Neural crest cell (in vitro differentiated cells): Measurements from ENCODE around the gene CD58. TPM values are rescaled to one million over a fixed set of nuclear protein-coding genes. Genes with fewer than 3 reads are reported as not detected.

Experiments
- DNase-seq: peaks from one replicate; pipeline ENCODE4 v3.0.0; 2021; ENCODE audit warnings: low read depth, mixed read lengths, low spot score
- H3K27ac Mint-ChIP-seq: one replicate; pipeline ENCODE4 v1.8.0; 2021; ENCODE audit warnings: mild to moderate bottlenecking, mixed read lengths; ENCODE audit not compliant: unreplicated experiment
- H3K27me3 Mint-ChIP-seq: 2 replicates; pipeline ENCODE4 v1.8.0; 2021; ENCODE audit warnings: low read depth, mild to moderate bottlenecking, mixed read lengths
- H3K36me3 Mint-ChIP-seq: 2 replicates; pipeline ENCODE4 v1.8.0; 2021; ENCODE audit warnings: low read depth, mild to moderate bottlenecking, mixed read lengths
- H3K4me1 Mint-ChIP-seq: 2 replicates; pipeline ENCODE4 v1.8.0; 2021; ENCODE audit warnings: mixed read lengths
- H3K4me3 Mint-ChIP-seq: one replicate; pipeline ENCODE4 v1.8.0; 2021; ENCODE audit warnings: mild to moderate bottlenecking, mixed read lengths
- H3K9me3 Mint-ChIP-seq: 2 replicates; pipeline ENCODE4 v1.8.0; 2021; ENCODE audit warnings: mixed read lengths
- total RNA-seq: library from RNA; stranded (reverse); gene quantifications from 2 replicates; pipeline ENCODE4 v1.2.1, GENCODE V29; 2021
- TF ChIP-seq, protein P1 (sequence below): fragments of 200-600 bp; sonication (generic); conservative IDR thresholded peaks from 2 replicates; pipeline ENCODE4 v1.5.0; 2021; ENCODE audit warnings: antibody characterized with exemption, mild to moderate bottlenecking

Gene CD58
- total RNA-seq, 1 donor from 2014 or later = 7.1 TPM

DNA sequence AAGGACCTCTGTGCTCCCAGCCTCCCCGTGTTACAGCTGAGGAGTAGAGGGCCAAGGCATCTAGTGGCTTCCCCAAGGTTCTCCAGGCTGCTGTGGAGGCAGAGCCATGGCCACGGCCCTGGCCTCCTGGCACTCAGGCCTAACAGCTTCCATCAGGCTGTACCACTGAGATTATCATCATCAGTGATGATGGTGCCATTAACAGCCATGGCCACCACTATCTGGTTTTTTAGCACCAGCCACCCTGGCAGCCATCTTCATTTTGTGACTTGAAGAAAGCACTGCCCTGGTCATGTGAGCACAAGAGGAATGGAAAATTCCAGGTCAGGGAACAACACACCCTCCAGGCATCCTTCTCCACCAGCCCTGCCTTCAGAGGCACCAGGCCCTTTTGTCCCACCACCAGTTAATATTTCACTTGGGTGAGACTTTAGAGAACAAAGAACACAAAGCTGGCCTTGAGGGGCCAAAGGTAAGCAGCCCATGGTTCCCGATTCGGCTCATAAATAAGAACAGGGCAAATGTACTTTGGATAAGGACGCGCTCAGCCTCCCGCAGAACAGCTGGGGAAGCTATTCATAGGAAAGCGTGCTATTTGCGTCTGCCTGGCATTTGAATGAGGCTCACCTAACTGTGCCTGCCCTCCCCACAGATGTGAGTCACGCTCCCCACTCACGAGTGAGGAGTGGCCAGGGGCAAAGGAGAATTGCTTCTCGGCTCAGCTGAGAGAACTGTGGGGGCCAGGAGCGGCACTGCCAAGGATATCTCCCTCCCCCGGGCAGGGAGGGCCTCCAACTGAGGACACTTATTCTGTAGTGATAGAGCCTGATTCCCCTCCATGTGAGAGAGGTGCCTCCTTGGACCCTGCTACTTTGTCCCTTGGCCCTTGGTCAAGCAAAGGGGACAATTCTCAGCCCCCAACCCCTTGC is 95.6 kb downstream of the CD58 start:
- Mint-ChIP-seq H3K4me1 (peaks cover 9% of the 10 kb centered on the region), H3K36me3 (no peaks in the 10 kb centered on the region), H3K4me3 (no peak overlapping the region), H3K27ac (no peak overlapping the region), H3K27me3 (no peaks in the 10 kb centered on the region), H3K9me3 (no peaks in the 10 kb centered on the region)
- DNase-seq = no peak
- TF ChIP-seq, protein P1, sequence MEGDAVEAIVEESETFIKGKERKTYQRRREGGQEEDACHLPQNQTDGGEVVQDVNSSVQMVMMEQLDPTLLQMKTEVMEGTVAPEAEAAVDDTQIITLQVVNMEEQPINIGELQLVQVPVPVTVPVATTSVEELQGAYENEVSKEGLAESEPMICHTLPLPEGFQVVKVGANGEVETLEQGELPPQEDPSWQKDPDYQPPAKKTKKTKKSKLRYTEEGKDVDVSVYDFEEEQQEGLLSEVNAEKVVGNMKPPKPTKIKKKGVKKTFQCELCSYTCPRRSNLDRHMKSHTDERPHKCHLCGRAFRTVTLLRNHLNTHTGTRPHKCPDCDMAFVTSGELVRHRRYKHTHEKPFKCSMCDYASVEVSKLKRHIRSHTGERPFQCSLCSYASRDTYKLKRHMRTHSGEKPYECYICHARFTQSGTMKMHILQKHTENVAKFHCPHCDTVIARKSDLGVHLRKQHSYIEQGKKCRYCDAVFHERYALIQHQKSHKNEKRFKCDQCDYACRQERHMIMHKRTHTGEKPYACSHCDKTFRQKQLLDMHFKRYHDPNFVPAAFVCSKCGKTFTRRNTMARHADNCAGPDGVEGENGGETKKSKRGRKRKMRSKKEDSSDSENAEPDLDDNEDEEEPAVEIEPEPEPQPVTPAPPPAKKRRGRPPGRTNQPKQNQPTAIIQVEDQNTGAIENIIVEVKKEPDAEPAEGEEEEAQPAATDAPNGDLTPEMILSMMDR = no peak

DNA sequence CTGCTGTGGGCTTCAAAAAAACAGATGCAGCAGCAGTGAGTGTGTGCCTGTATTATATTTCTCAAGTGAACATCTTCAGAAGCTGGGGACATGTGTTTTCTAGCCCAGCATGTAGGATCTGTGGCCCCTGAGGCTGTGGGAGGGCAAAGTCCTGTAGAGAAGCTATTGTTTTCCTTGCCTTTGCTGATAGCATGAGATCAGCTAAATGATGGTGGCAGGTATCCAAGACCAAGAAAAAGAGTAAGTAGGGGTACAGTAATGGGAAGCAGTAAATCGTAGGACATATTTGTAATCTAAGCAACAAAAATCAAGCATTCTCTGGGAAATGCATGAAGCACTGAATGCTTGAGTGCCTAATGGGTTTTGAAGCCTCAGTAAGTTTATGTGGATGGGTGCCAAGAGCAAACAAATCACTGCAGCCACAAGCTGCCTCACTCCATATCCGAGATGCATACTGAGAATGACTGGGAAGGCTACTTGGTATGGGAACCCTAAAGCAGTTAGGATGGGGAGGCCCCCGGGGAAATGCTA is 98.3 kb downstream of the CD58 start:
- H3K36me3 Mint-ChIP-seq = no peaks in the 10 kb centered on the region
- H3K4me1 Mint-ChIP-seq = peaks cover 9% of the 10 kb centered on the region

DNA sequence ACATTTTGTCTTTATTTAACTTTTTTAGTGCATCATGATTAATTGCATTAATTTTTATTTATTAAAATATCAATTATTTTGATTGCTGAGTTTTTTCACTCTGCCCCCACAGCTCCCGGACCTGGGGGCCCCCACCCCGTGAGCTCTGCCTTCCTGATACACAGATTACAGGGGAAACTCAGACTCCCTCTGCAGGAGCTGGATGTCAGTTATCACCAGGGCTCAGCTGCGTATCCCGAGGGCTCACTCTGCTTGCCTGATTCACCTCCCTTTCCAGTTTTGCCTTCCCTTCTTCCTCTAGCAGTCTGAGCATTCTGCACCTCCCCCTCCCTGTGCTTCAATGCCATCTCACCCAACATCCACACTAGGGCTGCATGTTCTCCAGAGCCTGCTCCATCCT is 99.6 kb downstream of the CD58 start:
- no peak overlapping the region for H3K4me3 Mint-ChIP-seq
- H3K27ac Mint-ChIP-seq = no peak overlapping the region
- TF ChIP-seq, protein P1 = no peak
- DNase-seq = no peak
- peaks cover 3% of the 10 kb centered on the region for H3K27me3 Mint-ChIP-seq
- H3K36me3 Mint-ChIP-seq = no peaks in the 10 kb centered on the region
- H3K9me3 Mint-ChIP-seq = peaks cover 3% of the 10 kb centered on the region
- peaks cover 15% of the 10 kb centered on the region for H3K4me1 Mint-ChIP-seq

More for the DNA sequence above, 98.3 kb downstream of the CD58 start:
- Mint-ChIP-seq H3K27ac (no peak overlapping the region), H3K27me3 (no peaks in the 10 kb centered on the region), H3K9me3 (no peaks in the 10 kb centered on the region), H3K4me3 (no peak overlapping the region)
- no peak for DNase-seq
- TF ChIP-seq, protein P1 = no peak

DNA sequence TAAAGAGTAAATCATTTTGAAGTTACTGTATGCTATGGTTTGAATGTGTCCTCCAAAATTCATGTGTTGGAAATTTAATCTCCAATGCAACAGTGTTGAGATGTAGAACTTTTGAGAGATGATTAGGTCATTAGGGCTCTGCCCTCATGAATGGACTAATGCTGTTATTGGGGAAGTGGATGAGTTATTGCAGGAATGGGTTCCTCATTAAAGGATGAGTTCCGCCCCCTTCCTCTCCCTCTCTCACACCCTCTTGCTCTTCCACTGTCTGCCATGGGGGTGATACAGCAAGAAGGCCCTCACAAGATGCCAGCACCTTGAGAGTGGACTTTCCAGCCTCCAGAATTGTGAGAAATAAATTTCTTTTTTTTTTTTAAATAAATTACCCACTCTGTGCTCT is 100.2 kb downstream of the CD58 start:
- no peak for DNase-seq
- peaks cover 3% of the 10 kb centered on the region for H3K9me3 Mint-ChIP-seq
- H3K4me3 Mint-ChIP-seq = no peak overlapping the region
- H3K36me3 Mint-ChIP-seq = no peaks in the 10 kb centered on the region
- TF ChIP-seq, protein P1 = no peak
- peaks cover 18% of the 10 kb centered on the region for H3K4me1 Mint-ChIP-seq
- H3K27me3 Mint-ChIP-seq = peaks cover 3% of the 10 kb centered on the region
- H3K27ac Mint-ChIP-seq = no peak overlapping the region

DNA sequence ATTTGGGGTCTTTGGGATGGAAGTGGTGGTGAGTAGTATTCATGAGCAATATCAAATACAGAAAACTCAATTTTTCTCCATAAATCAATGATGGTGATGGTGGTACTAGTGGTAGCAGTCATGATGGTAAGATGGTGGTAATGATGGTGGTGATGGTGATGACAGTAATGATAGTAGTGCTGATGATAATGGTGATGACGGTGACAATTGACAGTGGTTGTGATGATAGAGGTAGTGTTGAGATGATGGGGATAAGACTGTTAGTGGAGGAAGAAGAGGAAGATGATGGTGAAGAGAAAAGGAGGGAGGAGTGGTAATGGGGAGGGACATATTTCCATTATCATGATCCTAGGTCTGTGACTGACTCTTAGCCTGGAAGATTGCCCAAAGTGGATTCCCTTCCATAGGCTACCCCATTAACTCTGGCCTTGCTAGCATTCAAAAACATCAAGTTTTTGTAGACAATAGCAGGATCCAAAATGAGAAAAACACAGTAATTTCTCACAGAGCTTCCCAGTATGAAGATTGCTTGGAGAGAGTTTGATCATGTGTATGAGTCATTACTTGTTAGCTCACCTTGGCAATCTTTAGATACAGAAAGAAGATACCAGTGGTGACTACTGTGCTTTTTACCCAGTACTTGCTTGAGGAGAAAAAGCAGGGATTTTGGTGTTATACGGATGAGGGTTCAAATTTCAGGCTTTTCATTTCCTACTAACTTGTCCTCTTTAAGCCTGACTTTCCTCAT is 103.8 kb downstream of the CD58 start:
- Mint-ChIP-seq H3K36me3 (no peaks in the 10 kb centered on the region), H3K4me3 (no peak overlapping the region), H3K9me3 (peaks cover 3% of the 10 kb centered on the region), H3K27me3 (peaks cover 3% of the 10 kb centered on the region), H3K4me1 (peaks cover 11% of the 10 kb centered on the region), H3K27ac (no peak overlapping the region)
- TF ChIP-seq, protein P1 = no peak
- DNase-seq = no peak
